BJ (cell line): ENCODE results near the gene COX19. TPM values are rescaled to one million over a fixed set of nuclear protein-coding genes. Genes with fewer than 3 reads are reported as not detected.

Source experiments
- CTCF ChIA-PET: fragments of 350-600 bp; formaldehyde crosslinking; extraction: SDS; loops from one replicate; lab custom pipeline; 2021; ENCODE audit warnings: antibody characterized with exemption, inconsistent platforms; lab: Yijun Ruan, JAX
- POLR2A ChIA-PET: fragments of 300-600 bp; sonication (Branson Sonifier 250); formaldehyde crosslinking; extraction: SDS; loops from one replicate; lab custom pipeline; 2021; ENCODE audit warnings: antibody characterized with exemption; lab: Charles Lee
- DNase-seq: peaks from one replicate; pipeline ENCODE4 v3.0.0-alpha.2; 2011; ENCODE audit warnings: low read depth
- H3K27me3 ChIP-seq: 2 replicates; pipeline ENCODE4 v1.6.0; 2011; ENCODE audit warnings: low read length; ENCODE audit not compliant: control insufficient read depth, insufficient read depth
- H3K36me3 ChIP-seq: 2 replicates; pipeline ENCODE4 v1.5.1; 2011; ENCODE audit warnings: low read length; ENCODE audit not compliant: control insufficient read depth, insufficient read depth
- H3K4me3 ChIP-seq: 2 replicates; pipeline ENCODE4 v1.5.1; 2011; ENCODE audit warnings: low read depth, mild to moderate bottlenecking, control low read depth, low read length
- polyA plus RNA-seq: library from polyadenylated mRNA; depleted of rRNA; stranded (reverse); fragments of >200 nt; gene quantifications from 2 replicates; pipeline ENCODE4 v1.2.3, GENCODE V29; 2011
- TF ChIP-seq, protein P1 (sequence below): IDR thresholded peaks from 2 replicates; pipeline ENCODE4 v1.5.1; 2011; ENCODE audit warnings: low read depth, mild to moderate bottlenecking, control low read depth, inconsistent platforms, low read length, moderate library complexity; ENCODE audit not compliant: insufficient read depth

Gene COX19
- polyA plus RNA-seq, 1 experiment = 5.6 TPM

DNA sequence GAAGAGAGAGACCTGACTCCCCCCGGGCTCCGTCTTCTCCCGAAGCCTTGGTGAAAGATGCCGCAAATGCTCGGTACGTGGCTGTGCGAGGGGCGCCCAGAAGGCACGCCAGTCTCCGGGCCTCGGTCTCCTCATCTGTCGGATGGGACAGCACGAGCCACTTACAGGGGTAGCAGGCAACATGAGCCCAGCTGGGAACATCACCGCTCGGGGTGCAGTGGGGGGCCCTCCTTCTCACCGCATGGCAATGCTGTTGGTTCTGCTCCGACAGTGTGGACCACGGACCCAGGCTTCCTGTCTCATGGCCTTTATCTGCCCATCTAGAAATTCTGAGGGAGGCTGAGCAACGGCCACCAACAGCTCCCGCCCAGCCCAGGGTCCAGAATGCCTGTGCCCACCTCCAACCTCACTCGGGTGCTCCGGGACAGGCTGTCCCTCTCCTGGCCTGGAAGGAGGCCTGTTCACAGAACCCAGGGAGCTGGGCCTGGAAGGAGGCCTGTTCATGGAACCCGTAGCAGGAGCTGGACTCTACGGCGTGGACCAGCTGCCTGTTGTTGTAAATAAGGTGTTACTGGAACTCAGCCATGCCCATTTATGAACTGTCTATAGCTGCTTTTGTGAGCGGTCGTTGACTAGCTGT is 36.7 kb downstream of the COX19 start:
- TF ChIP-seq, protein P1, sequence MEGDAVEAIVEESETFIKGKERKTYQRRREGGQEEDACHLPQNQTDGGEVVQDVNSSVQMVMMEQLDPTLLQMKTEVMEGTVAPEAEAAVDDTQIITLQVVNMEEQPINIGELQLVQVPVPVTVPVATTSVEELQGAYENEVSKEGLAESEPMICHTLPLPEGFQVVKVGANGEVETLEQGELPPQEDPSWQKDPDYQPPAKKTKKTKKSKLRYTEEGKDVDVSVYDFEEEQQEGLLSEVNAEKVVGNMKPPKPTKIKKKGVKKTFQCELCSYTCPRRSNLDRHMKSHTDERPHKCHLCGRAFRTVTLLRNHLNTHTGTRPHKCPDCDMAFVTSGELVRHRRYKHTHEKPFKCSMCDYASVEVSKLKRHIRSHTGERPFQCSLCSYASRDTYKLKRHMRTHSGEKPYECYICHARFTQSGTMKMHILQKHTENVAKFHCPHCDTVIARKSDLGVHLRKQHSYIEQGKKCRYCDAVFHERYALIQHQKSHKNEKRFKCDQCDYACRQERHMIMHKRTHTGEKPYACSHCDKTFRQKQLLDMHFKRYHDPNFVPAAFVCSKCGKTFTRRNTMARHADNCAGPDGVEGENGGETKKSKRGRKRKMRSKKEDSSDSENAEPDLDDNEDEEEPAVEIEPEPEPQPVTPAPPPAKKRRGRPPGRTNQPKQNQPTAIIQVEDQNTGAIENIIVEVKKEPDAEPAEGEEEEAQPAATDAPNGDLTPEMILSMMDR = no peak
- ChIA-PET CTCF (interaction anchor here (0.6 kb wide), 1 partner anchor 11 kb away, joined by 4 read pairs; no protein-coding TSS in a partner anchor), POLR2A (no interaction called here)
- Histone ChIP-seq H3K4me3 (no peak overlapping the region), H3K36me3 (no peaks in the 10 kb centered on the region), H3K27me3 (no peaks in the 10 kb centered on the region)
- no peak for DNase-seq

DNA sequence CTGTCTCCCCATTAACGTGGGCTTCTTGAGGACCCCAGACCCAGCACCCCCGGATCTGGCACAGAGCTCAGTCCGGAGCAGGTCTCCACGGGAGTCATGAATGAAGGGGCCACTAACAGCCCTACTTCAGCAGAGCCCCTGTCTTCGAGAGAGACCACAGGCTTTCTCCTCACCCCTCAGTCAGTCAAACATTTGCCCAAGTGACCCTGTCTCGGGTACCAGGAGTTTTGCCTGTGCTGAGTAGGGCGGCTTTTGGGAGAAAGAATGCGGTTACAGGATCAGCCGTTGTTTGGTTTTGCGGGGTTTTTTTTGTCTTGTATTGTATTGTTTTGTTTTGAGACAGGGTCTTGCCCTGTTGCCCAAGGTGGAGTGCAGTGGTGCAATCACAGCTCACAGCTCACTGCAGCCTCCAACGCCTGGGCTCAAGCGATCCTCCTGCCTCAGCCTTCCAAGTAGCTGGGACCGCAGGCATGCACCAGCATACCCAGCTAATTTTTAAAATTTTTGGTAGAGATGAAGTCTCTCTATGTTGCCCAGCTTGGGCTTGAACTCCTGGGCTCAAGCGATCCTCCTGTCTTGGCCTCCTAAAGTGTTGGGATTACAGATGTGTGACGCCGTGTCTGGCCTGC is 37.4 kb downstream of the COX19 start:
- no peaks in the 10 kb centered on the region for H3K36me3 ChIP-seq
- ChIA-PET POLR2A (no interaction called here), CTCF (interaction anchor here (0.6 kb wide), 1 partner anchor 113 kb away, joined by 3 read pairs; no protein-coding TSS in a partner anchor)
- TF ChIP-seq, protein P1 = no peak
- H3K4me3 ChIP-seq = no peak overlapping the region
- H3K27me3 ChIP-seq = no peaks in the 10 kb centered on the region
- no peak for DNase-seq

DNA sequence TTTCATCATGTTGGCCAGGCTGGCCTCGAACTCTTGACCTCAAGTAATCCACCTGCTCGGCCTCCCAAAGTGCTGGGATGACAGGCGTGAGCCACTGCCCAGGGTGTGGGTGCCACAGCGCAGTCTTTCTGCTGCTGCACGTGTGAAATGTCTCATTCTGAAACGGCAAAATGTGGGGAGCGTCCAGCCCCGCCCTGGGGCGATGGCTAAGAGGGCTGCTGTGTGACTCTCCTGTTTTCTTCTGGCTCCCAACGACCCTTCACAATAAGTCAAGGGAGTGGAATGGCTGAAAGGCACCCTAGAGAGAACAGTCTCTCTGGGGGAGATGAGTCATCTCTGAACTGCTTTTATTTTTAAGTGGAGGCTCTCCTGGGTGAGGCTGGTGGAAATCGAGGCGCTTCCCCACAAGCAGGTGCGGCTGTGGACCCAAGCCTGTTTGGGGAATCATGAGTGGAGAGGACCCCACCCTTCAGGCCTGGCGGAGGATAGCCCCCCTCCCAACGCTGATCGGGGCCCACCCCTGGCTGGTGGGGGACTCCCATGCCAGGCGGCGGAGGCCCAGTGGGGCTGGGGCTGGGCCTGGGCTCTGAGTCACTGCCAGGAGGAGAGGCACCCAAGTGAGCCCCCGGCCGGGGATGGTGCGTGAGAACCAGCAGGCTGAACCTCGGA is 38.8 kb downstream of the COX19 start:
- ChIA-PET POLR2A (no interaction called here), CTCF (no interaction called here)
- DNase-seq = no peak
- Histone ChIP-seq H3K36me3 (no peaks in the 10 kb centered on the region), H3K27me3 (no peaks in the 10 kb centered on the region), H3K4me3 (no peak overlapping the region)
- TF ChIP-seq, protein P1 = no peak

DNA sequence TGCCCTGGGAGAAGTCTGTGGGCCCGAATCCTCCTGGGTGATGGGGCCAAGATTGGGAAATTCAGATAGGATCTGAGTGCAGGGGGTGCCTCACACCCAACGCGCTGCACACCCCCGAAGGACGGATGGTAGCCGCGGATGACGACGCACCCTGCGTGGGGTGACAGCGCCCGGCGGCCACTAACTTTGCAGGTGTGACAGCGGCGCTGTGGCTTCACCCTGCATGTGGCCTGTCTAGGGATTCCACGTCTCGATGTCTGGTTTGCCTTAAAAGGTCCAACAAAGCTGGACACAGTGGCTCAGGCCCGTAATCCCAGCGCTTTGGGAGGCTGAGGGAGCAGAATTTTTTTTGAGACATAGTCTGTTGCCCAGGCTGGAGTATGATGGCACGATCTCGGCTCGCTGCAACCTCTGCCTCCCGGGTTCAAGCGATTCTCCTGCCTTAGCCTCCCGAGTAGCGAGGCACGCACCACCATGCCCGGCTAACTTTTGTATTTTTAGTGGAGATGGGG is 39.4 kb downstream of the COX19 start:
- H3K27me3 ChIP-seq = no peaks in the 10 kb centered on the region
- no peaks in the 10 kb centered on the region for H3K36me3 ChIP-seq
- POLR2A ChIA-PET = no interaction called here
- TF ChIP-seq, protein P1 = no peak
- DNase-seq = no peak
- H3K4me3 ChIP-seq = no peak overlapping the region
- CTCF ChIA-PET = no interaction called here
